Measurements from ENCODE around the gene TSC22D4. TPM values are rescaled to one million over a fixed set of nuclear protein-coding genes. Genes with fewer than 3 reads are reported as not detected.

Gene TSC22D4
- total and polyA plus RNA-seq, 9 of the 15 experiments (the other 6 are each of a cell fraction or from before 2014, with no cell fraction given) = 0.37 to 107 (median 28.7) TPM

- no peak for TF ChIP-seq MGA (IDR thresholded peaks at IDR 0.05)
- no peak for TF ChIP-seq ZFP91 (CRISPR knock-in tag; IDR thresholded peaks at IDR 0.05)
- 0 out of 2 replicates have a peak, but pooled peaks have one; percentile 19 for TF ChIP-seq NR2C2 (CRISPR knock-in tag; IDR thresholded peaks at IDR 0.05)
- peak; percentile 74 for TF ChIP-seq NR2C2 (tag; IDR thresholded peaks at IDR 0.05)
- peak in 1 of 2 experiments; percentile 99; a peak in 2 of 4 replicates for TF ChIP-seq CSDE1 (IDR thresholded peaks at IDR 0.05)
- no peak for TF ChIP-seq ZNF444 (CRISPR knock-in tag; IDR thresholded peaks at IDR 0.05)
- TF ChIP-seq RBM25 (IDR thresholded peaks at IDR 0.05; ENCODE audit: low read depth, low read length, severe bottlenecking) = peak; percentile 8
- no peak for TF ChIP-seq MLX (CRISPR knock-in tag; conservative IDR thresholded peaks at IDR 0.05)
- no peak for TF ChIP-seq ZBTB49 (CRISPR knock-in tag; IDR thresholded peaks at IDR 0.05; ENCODE audit: borderline replicate concordance)
- no peak for TF ChIP-seq ZNF384 (IDR thresholded peaks at IDR 0.05; ENCODE audit: low read depth, low read length)
Observed at GRCh38 chr7:100506356-100506923, 27.4 kb upstream of the TSC22D4 start (continued).

Data from K562 (cell line).